HEK293 (cell line): ENCODE results near the gene NFE2L1.

Experiments
- CTCF ChIP-seq: fragments of 450-650 bp; formaldehyde crosslinking; IDR thresholded peaks from 2 replicates; pipeline ENCODE4 v1.5.1; 2016; ENCODE audit warnings: missing biosample characterization, missing genetic modification characterization
- REST ChIP-seq: fragments of 450-650 bp; formaldehyde crosslinking; IDR thresholded peaks from 2 replicates; pipeline ENCODE4 v1.5.1; 2016; ENCODE audit warnings: missing biosample characterization, missing genetic modification characterization
- SP7 ChIP-seq: fragments of 450-650 bp; formaldehyde crosslinking; IDR thresholded peaks from 2 replicates; pipeline ENCODE4 v1.5.1; 2016; ENCODE audit warnings: missing biosample characterization, missing genetic modification characterization
- TCF7L2 ChIP-seq: IDR thresholded peaks from 2 replicates; pipeline ENCODE4 v1.6.1; 2011; ENCODE audit warnings: low read depth, mild to moderate bottlenecking, inconsistent platforms, low read length, moderate library complexity, borderline replicate concordance
- ZNF174 ChIP-seq: fragments of 450-650 bp; formaldehyde crosslinking; IDR thresholded peaks from 2 replicates; pipeline ENCODE4 v1.5.0; 2017; ENCODE audit warnings: missing biosample characterization, mild to moderate bottlenecking, missing genetic modification characterization
- ZNF214 ChIP-seq: fragments of 450-650 bp; formaldehyde crosslinking; IDR thresholded peaks from 2 replicates; pipeline ENCODE4 v1.5.1; 2017; ENCODE audit warnings: missing biosample characterization, mild to moderate bottlenecking, missing genetic modification characterization, borderline replicate concordance
- ZNF324 ChIP-seq: fragments of 450-650 bp; formaldehyde crosslinking; IDR thresholded peaks from 2 replicates; pipeline ENCODE4 v1.5.1; 2016; ENCODE audit warnings: missing biosample characterization, missing genetic modification characterization
- ZNF362 ChIP-seq: fragments of 450-650 bp; formaldehyde crosslinking; IDR thresholded peaks from 2 replicates; pipeline ENCODE4 v1.5.1; 2016; ENCODE audit warnings: missing biosample characterization, missing genetic modification characterization
- ZNF747 ChIP-seq: fragments of 450-650 bp; formaldehyde crosslinking; IDR thresholded peaks from 2 replicates; pipeline ENCODE4 v1.5.1; 2016; ENCODE audit warnings: missing biosample characterization, missing genetic modification characterization
- ZNF837 ChIP-seq: fragments of 450-650 bp; formaldehyde crosslinking; IDR thresholded peaks from 2 replicates; pipeline ENCODE4 v1.5.1; 2016; ENCODE audit warnings: missing biosample characterization, missing genetic modification characterization
- ZSCAN4 ChIP-seq: fragments of 450-650 bp; formaldehyde crosslinking; IDR thresholded peaks from 2 replicates; pipeline ENCODE4 v1.5.1; 2017; ENCODE audit warnings: missing biosample characterization, missing genetic modification characterization

GRCh38 chr17:48046296-48046695 is 1.9 kb upstream of the NFE2L1 start:
- TF ChIP-seq SP7 (no peak), CTCF (tag by site-specific recombination) (no peak), ZNF837 (tag by site-specific recombination) (no peak), ZSCAN4 (tag by site-specific recombination) (no peak), ZNF174 (tag by site-specific recombination) (no peak), ZNF214 (no peak), TCF7L2 (no peak), ZNF747 (tag by site-specific recombination) (no peak), ZNF362 (tag by site-specific recombination) (no peak), REST (tag by site-specific recombination) (no peak), ZNF324 (tag by site-specific recombination) (no peak)
